HCT116 (cell line): ENCODE measurements around the gene RNPEPL1. TPM values are rescaled to one million over a fixed set of nuclear protein-coding genes. Genes with fewer than 3 reads are reported as not detected.

Source experiments
- ATAC-seq: fragments of 200-7000 bp; cut with Tn5 transposase; 2 replicates; pipeline ENCODE4 v1.9.1; 2020; ENCODE audit warnings: mild to moderate bottlenecking, moderate library complexity
- BruUV-seq: library from RNA; stranded (reverse); fragments of 400-500 nt; replicated peaks from 2 replicates; lab custom pipeline; 2021; lab: Mats Ljungman, UMichigan
- CTCF ChIA-PET: fragments of 300-600 bp; sonication (Branson Sonifier 250); formaldehyde crosslinking; loops from one replicate; lab custom pipeline; 2021; ENCODE audit warnings: antibody characterized with exemption; lab: Charles Lee
- POLR2A ChIA-PET: fragments of 300-600, 350-600 bp; sonication (Branson Sonifier 250); formaldehyde crosslinking; loops from one replicate; lab custom pipeline; 2021; ENCODE audit warnings: antibody characterized with exemption; lab: Charles Lee
- RAD21 ChIA-PET, 2 experiments: fragments of 300-600 bp; sonication (Branson Sonifier 250); formaldehyde crosslinking; loops; one replicate each; lab custom pipeline; 2023; ENCODE audit warnings: low total read pairs in 2 of 2; ENCODE audit not compliant: uncharacterized antibody in 2 of 2, unreplicated experiment in 2 of 2, low non-redundant PET in 1 of 2; lab: Charles Lee
- DNase-seq: peaks from one replicate; pipeline ENCODE4 v3.0.0-alpha.2; 2010; ENCODE audit warnings: low read depth, low spot score
- H2AFZ ChIP-seq: fragments of 200-600 bp; shearing (Covaris generic), sonication (generic); 2 replicates; pipeline ENCODE4 v1.6.1; 2017; ENCODE audit warnings: low read depth, mixed run types, mixed read lengths, antibody characterized with exemption, low read length; ENCODE audit not compliant: poor library complexity, severe bottlenecking
- H3K27ac ChIP-seq: 2 replicates; pipeline ENCODE4 v1.5.1; 2012; ENCODE audit warnings: low read depth, low read length
- H3K27me3 ChIP-seq: fragments of 200-600 bp; sonication (generic); 2 replicates; pipeline ENCODE4 v1.6.1; 2016; ENCODE audit warnings: mixed run types, low read length, mixed read lengths; ENCODE audit not compliant: insufficient read depth
- H3K36me3 ChIP-seq, 2 experiments: fragments of 200-500 bp in 1 of 2; fragments of 200-600 bp in 1 of 2; sonication (Bioruptor generic) in 1 of 2; sonication (generic) in 1 of 2; 2 replicates each; pipeline versions ENCODE4 v1.5.1 to v1.6.1; 2014 to 2016; ENCODE audit warnings: low read length in 2 of 2, inconsistent platforms in 1 of 2, mixed read lengths in 1 of 2, mixed run types in 1 of 2; ENCODE audit not compliant: insufficient read depth in 2 of 2, control insufficient read depth in 1 of 2
- H3K4me1 ChIP-seq, 2 experiments: fragments of 200-600 bp in 1 of 2; sonication (generic) in 1 of 2; 2 replicates each; pipeline versions ENCODE4 v1.5.1 to v1.6.1; 2012 to 2017; ENCODE audit warnings: low read length in 2 of 2, inconsistent platforms in 1 of 2, mild to moderate bottlenecking in 1 of 2, mixed read lengths in 1 of 2, mixed run types in 1 of 2, moderate library complexity in 1 of 2; ENCODE audit not compliant: insufficient read depth in 2 of 2, control insufficient read depth in 1 of 2
- H3K4me2 ChIP-seq: fragments of 200-600 bp; sonication (generic); 2 replicates; pipeline ENCODE4 v1.6.1; 2017; ENCODE audit warnings: mixed run types, low read length, mixed read lengths
- H3K4me3 ChIP-seq, 2 experiments: fragments of 200-600 bp in 1 of 2; sonication (generic) in 1 of 2; replicated peaks in 1 of 2; 2 replicates each; pipeline ENCODE4 v1.5.1; 2011 to 2016; ENCODE audit warnings: low read length in 2 of 2, control low read depth in 1 of 2, low read depth in 1 of 2, mild to moderate bottlenecking in 1 of 2, mixed read lengths in 1 of 2, mixed run types in 1 of 2
- H3K79me2 ChIP-seq: fragments of 200-600 bp; sonication (generic); 2 replicates; pipeline ENCODE4 v1.6.1; 2017; ENCODE audit warnings: mild to moderate bottlenecking, mixed run types, low read length, moderate library complexity, mixed read lengths; ENCODE audit not compliant: insufficient read depth
- H3K9ac ChIP-seq: fragments of 200-600 bp; sonication (generic); 2 replicates; pipeline ENCODE4 v1.6.1; 2016; ENCODE audit warnings: low read length, mixed read lengths
- H3K9me2 ChIP-seq: fragments of 200-600 bp; sonication (generic), shearing (Covaris generic); 2 replicates; pipeline ENCODE4 v1.6.1; 2017; ENCODE audit warnings: mixed run types, mild to moderate bottlenecking, moderate library complexity; ENCODE audit not compliant: insufficient read depth
- H3K9me3 ChIP-seq, 2 experiments: fragments of 200-500 bp in 1 of 2; fragments of 200-600 bp in 1 of 2; sonication (Bioruptor generic) in 1 of 2; sonication (generic) in 1 of 2; 2 replicates each; pipeline ENCODE4 v1.6.1; 2014 to 2017; ENCODE audit warnings: low read length in 2 of 2, mixed read lengths in 2 of 2, inconsistent platforms in 1 of 2, low read depth in 1 of 2, mild to moderate bottlenecking in 1 of 2, mixed run types in 1 of 2, moderate library complexity in 1 of 2; ENCODE audit not compliant: control insufficient read depth in 1 of 2, insufficient read depth in 1 of 2
- H4K20me1 ChIP-seq: fragments of 200-600 bp; sonication (generic), shearing (Covaris generic); 2 replicates; pipeline ENCODE4 v1.6.1; 2017; ENCODE audit warnings: mixed run types, mild to moderate bottlenecking, moderate library complexity; ENCODE audit not compliant: insufficient read depth
- CEBPB ChIP-seq: IDR thresholded peaks from 2 replicates; pipeline ENCODE4 v1.6.1; 2012; ENCODE audit warnings: low read depth
- EZH2 ChIP-seq: fragments of 200-600 bp; sonication (generic); IDR thresholded peaks from 2 replicates; pipeline ENCODE4 v1.6.1; 2017; ENCODE audit warnings: antibody characterized with exemption, mixed run types
- FOSL1 ChIP-seq: IDR thresholded peaks from 2 replicates; pipeline ENCODE4 v1.6.1; 2012; ENCODE audit warnings: low read depth
- POLR2A ChIP-seq: IDR thresholded peaks from 2 replicates; pipeline ENCODE4 v1.7.0; 2011; ENCODE audit warnings: borderline replicate concordance; ENCODE audit not compliant: insufficient read depth, insufficient read length; ENCODE audit errors: extremely low read depth
- RAD21 ChIP-seq: IDR thresholded peaks from 2 replicates; pipeline ENCODE4 v1.6.1; 2012; ENCODE audit warnings: low read depth, mild to moderate bottlenecking
- SP1 ChIP-seq: IDR thresholded peaks from 2 replicates; pipeline ENCODE4 v1.6.1; 2012; ENCODE audit warnings: low read depth
- SRF ChIP-seq: IDR thresholded peaks from 2 replicates; pipeline ENCODE4 v1.6.1; 2012; ENCODE audit warnings: low read depth
- YY1 ChIP-seq: IDR thresholded peaks from 2 replicates; pipeline ENCODE4 v1.6.1; 2011; ENCODE audit warnings: low read length, low read depth, moderate library complexity, mild to moderate bottlenecking; ENCODE audit not compliant: insufficient replicate concordance; ENCODE audit errors: extremely low read depth
- ZFX ChIP-seq: fragments of 450-650 bp; IDR thresholded peaks from 2 replicates; pipeline ENCODE4 v1.6.1; 2017
- intact Hi-C: fragments of 100-400 bp; cut with micrococcal nuclease; formaldehyde crosslinking; loops from 2 replicates; pipeline ENCODE4 v1.10.0; 2022
- total RNA-seq: library from RNA; stranded (reverse); gene quantifications from one replicate; pipeline ENCODE4 v1.2.1, GENCODE V29; 2021; ENCODE audit not compliant: unreplicated experiment
- TF ChIP-seq, protein P1 (sequence below): IDR thresholded peaks from 2 replicates; pipeline ENCODE4 v1.6.1; 2012; ENCODE audit warnings: low read depth
- TF ChIP-seq, protein P2 (sequence below): IDR thresholded peaks from 2 replicates; pipeline ENCODE4 v1.6.1; 2011; ENCODE audit warnings: mild to moderate bottlenecking, low read length, moderate library complexity; ENCODE audit not compliant: insufficient replicate concordance; ENCODE audit errors: extremely low read depth
- TF ChIP-seq, protein P3 (sequence below): IDR thresholded peaks from 2 replicates; pipeline ENCODE4 v1.6.1; 2012
- TF ChIP-seq, protein P4 (sequence below), 3 experiments: fragments of 200-600 bp in 1 of 3; sonication (generic) in 1 of 3; IDR thresholded peaks in 2 of 3; conservative IDR thresholded peaks in 1 of 3; 2 replicates each; pipeline ENCODE4 v1.5.1; 2012 to 2017; ENCODE audit warnings: low read depth in 2 of 3, low read length in 2 of 3, antibody characterized with exemption in 1 of 3, borderline replicate concordance in 1 of 3, control low read depth in 1 of 3, mild to moderate bottlenecking in 1 of 3, mixed read lengths in 1 of 3, mixed run types in 1 of 3, moderate library complexity in 1 of 3; ENCODE audit not compliant: insufficient read depth in 1 of 3

RNPEPL1 gene
- total RNA-seq, 1 experiment from 2014 or later: 49.7 TPM

DNA sequence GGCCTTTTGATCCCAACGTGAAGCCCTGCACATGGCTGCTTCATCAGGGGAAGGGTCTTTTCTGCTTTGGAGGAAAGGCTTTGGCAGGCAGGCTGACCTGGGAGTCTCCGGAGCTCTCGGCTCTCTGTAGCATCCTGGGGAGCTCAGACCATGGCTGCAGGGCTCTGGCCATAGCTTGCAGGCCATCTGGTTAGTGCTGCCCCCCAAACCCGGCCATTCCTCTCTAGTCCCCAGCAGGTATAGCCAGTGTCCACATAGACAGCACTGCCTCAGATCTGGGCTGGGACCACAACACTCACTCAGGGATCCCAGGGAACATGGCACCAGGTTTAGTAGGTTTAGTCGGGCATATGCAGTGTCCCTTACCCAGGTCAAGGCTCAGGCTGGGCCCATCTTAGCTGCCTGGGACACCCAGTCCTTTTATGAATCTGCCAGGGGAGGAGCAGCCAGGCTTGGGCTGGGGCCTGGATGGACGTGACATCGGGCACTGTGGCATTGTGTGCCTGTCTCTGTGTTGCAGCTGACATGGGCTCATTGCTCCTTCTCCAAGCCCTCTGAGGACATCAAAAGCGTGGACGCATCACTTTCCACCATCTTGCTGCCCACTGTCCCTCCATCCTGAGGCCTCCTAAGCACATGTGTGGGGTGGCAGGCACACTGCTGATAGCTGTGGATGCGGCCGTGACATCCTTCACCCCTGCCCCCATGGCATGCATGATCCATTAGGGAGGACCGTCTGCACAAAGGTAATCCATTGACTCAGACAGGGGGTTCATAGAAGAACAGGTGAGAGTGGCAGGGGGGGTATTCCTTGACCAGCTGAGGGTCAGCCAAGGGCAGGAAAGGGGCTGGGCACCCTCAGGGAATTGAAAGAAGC, 37.8 kb downstream of the RNPEPL1 start (continued):
- TF ChIP-seq, protein P1, sequence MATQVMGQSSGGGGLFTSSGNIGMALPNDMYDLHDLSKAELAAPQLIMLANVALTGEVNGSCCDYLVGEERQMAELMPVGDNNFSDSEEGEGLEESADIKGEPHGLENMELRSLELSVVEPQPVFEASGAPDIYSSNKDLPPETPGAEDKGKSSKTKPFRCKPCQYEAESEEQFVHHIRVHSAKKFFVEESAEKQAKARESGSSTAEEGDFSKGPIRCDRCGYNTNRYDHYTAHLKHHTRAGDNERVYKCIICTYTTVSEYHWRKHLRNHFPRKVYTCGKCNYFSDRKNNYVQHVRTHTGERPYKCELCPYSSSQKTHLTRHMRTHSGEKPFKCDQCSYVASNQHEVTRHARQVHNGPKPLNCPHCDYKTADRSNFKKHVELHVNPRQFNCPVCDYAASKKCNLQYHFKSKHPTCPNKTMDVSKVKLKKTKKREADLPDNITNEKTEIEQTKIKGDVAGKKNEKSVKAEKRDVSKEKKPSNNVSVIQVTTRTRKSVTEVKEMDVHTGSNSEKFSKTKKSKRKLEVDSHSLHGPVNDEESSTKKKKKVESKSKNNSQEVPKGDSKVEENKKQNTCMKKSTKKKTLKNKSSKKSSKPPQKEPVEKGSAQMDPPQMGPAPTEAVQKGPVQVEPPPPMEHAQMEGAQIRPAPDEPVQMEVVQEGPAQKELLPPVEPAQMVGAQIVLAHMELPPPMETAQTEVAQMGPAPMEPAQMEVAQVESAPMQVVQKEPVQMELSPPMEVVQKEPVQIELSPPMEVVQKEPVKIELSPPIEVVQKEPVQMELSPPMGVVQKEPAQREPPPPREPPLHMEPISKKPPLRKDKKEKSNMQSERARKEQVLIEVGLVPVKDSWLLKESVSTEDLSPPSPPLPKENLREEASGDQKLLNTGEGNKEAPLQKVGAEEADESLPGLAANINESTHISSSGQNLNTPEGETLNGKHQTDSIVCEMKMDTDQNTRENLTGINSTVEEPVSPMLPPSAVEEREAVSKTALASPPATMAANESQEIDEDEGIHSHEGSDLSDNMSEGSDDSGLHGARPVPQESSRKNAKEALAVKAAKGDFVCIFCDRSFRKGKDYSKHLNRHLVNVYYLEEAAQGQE: no peak
- TF ChIP-seq ZFX (no peak), EZH2 (no peak), RAD21 (no peak), FOSL1 (no peak), SP1 (no peak)

DNA sequence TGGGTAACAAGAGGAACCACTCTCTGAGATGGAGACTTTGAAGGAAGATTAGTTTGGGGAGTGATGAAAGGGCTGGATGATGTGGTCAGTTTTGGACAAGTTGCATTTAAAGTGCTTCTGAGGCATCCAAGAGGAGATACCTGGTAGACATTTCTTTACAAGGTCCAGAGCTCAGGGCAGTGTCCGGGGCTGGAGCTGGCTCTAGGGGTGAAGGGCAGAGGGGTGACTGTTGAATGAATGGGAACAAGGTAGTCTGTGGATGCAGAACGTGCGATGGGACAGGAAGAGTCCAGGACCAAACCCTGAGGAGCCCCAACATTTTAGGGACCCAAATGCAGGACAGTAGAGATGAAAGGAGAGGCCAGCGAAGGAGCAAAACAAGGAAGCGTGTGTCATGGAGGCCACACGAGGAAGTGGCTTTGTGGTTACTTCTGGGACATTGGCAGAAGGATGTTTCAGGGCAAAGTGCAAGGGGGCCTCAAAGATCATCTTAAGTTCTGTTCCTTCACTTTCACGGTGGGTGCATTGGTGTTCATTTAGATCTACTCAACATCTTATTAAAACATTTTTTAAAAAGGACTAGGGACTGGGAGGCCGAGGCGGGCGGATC, 43.4 kb downstream of the RNPEPL1 start:
- intact Hi-C loops: no loop called here
- no peaks in the 10 kb centered on the region for H3K27me3 ChIP-seq
- H3K27ac ChIP-seq: no peak overlapping the region
- ChIA-PET RAD21 (no interaction called here), POLR2A (no interaction called here), CTCF (no interaction called here)
- H3K9ac ChIP-seq: no peak overlapping the region
- H4K20me1 ChIP-seq: no peaks in the 10 kb centered on the region
- no peaks in the 10 kb centered on the region for H3K4me1 ChIP-seq
- no peaks in the 10 kb centered on the region for H3K36me3 ChIP-seq
- no peaks in the 10 kb centered on the region for H3K79me2 ChIP-seq
- no peak overlapping the region for H2AFZ ChIP-seq
- H3K9me2 ChIP-seq: no peaks in the 10 kb centered on the region
- DNase-seq: no peak
- BruUV-seq: no TSS peak
- peaks cover 0 to 5% of the 10 kb centered on the region in 2 experiments; a peak in 2 of 4 replicates for H3K9me3 ChIP-seq
- H3K4me3 ChIP-seq: no peak overlapping the region
- H3K4me2 ChIP-seq: no peak overlapping the region
- ATAC-seq: no peak
- TF ChIP-seq POLR2A (no peak), SRF (no peak), YY1 (no peak), CEBPB (no peak), FOSL1 (no peak), RAD21 (no peak), SP1 (no peak)
- TF ChIP-seq, protein P2, sequence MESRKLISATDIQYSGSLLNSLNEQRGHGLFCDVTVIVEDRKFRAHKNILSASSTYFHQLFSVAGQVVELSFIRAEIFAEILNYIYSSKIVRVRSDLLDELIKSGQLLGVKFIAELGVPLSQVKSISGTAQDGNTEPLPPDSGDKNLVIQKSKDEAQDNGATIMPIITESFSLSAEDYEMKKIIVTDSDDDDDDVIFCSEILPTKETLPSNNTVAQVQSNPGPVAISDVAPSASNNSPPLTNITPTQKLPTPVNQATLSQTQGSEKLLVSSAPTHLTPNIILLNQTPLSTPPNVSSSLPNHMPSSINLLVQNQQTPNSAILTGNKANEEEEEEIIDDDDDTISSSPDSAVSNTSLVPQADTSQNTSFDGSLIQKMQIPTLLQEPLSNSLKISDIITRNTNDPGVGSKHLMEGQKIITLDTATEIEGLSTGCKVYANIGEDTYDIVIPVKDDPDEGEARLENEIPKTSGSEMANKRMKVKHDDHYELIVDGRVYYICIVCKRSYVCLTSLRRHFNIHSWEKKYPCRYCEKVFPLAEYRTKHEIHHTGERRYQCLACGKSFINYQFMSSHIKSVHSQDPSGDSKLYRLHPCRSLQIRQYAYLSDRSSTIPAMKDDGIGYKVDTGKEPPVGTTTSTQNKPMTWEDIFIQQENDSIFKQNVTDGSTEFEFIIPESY: no peak
- TF ChIP-seq, protein P3, sequence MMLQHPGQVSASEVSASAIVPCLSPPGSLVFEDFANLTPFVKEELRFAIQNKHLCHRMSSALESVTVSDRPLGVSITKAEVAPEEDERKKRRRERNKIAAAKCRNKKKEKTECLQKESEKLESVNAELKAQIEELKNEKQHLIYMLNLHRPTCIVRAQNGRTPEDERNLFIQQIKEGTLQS: no peak
- TF ChIP-seq, protein P4, sequence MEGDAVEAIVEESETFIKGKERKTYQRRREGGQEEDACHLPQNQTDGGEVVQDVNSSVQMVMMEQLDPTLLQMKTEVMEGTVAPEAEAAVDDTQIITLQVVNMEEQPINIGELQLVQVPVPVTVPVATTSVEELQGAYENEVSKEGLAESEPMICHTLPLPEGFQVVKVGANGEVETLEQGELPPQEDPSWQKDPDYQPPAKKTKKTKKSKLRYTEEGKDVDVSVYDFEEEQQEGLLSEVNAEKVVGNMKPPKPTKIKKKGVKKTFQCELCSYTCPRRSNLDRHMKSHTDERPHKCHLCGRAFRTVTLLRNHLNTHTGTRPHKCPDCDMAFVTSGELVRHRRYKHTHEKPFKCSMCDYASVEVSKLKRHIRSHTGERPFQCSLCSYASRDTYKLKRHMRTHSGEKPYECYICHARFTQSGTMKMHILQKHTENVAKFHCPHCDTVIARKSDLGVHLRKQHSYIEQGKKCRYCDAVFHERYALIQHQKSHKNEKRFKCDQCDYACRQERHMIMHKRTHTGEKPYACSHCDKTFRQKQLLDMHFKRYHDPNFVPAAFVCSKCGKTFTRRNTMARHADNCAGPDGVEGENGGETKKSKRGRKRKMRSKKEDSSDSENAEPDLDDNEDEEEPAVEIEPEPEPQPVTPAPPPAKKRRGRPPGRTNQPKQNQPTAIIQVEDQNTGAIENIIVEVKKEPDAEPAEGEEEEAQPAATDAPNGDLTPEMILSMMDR (IDR thresholded peaks at IDR 0.05 in 2 of 3, conservative IDR thresholded peaks at IDR 0.05 in 1 of 3; ENCODE audit: borderline replicate concordance in 1 of 3, insufficient read depth in 1 of 3, low read depth in 2 of 3, low read length in 2 of 3): no peak
